ENCODE data around the gene NXN. TPM values are rescaled to one million over a fixed set of nuclear protein-coding genes. Genes with fewer than 3 reads are reported as not detected.

The NXN gene
- total RNA-seq, 3 donors from 2014 or later = 0.18 to 0.49 (median 0.18) TPM

GRCh38 chr17:897970-898619 lies 81.5 kb downstream of the NXN start:
- H3K9me3 Mint-ChIP-seq = no peaks in the 10 kb centered on the region
- no peak overlapping the region for H3K4me3 Mint-ChIP-seq
- ATAC-seq (no peak), DNase-seq (no peak)
- H3K27me3 Mint-ChIP-seq (ENCODE audit: low read depth) = peaks cover 61% of the 10 kb centered on the region
- H3K4me1 Mint-ChIP-seq (ENCODE audit: low read depth) = no peaks in the 10 kb centered on the region
- H3K36me3 Mint-ChIP-seq (ENCODE audit: insufficient read depth) = no peaks in the 10 kb centered on the region

- H3K36me3 Mint-ChIP-seq (ENCODE audit: insufficient read depth) = no peaks in the 10 kb centered on the region
- no peak overlapping the region for H3K4me3 Mint-ChIP-seq
- H3K9me3 Mint-ChIP-seq = no peaks in the 10 kb centered on the region
- no peak for ATAC-seq
- DNase-seq = no peak
- peaks cover 54% of the 10 kb centered on the region for H3K27me3 Mint-ChIP-seq (ENCODE audit: low read depth)
- no peaks in the 10 kb centered on the region for H3K4me1 Mint-ChIP-seq (ENCODE audit: low read depth)
Observed at GRCh38 chr17:896953-897661, 82.5 kb downstream of the NXN start.

- no peaks in the 10 kb centered on the region for H3K9me3 Mint-ChIP-seq
- peaks cover 49% of the 10 kb centered on the region for H3K27me3 Mint-ChIP-seq (ENCODE audit: low read depth)
- ATAC-seq = no peak
- H3K36me3 Mint-ChIP-seq (ENCODE audit: insufficient read depth) = no peaks in the 10 kb centered on the region
- no peak for DNase-seq
- no peaks in the 10 kb centered on the region for H3K4me1 Mint-ChIP-seq (ENCODE audit: low read depth)
- no peak overlapping the region for H3K4me3 Mint-ChIP-seq
Observed at GRCh38 chr17:896454-896853, 83.1 kb downstream of the NXN start.

- DNase-seq (no peak), ATAC-seq (no peak)
- H3K4me3 Mint-ChIP-seq = no peak overlapping the region
- H3K36me3 Mint-ChIP-seq (ENCODE audit: insufficient read depth) = no peaks in the 10 kb centered on the region
- H3K27me3 Mint-ChIP-seq (ENCODE audit: low read depth) = peaks cover 39% of the 10 kb centered on the region
- H3K4me1 Mint-ChIP-seq (ENCODE audit: low read depth) = peaks cover 4% of the 10 kb centered on the region
- H3K9me3 Mint-ChIP-seq = no peaks in the 10 kb centered on the region
Observed at GRCh38 chr17:892958-893357, 86.6 kb downstream of the NXN start.

GRCh38 chr17:888998-889441 lies 90.6 kb downstream of the NXN start:
- H3K36me3 Mint-ChIP-seq (ENCODE audit: insufficient read depth) = no peaks in the 10 kb centered on the region
- peaks cover 4% of the 10 kb centered on the region for H3K4me1 Mint-ChIP-seq (ENCODE audit: low read depth)
- no peak overlapping the region for H3K4me3 Mint-ChIP-seq
- DNase-seq (no peak), ATAC-seq (peak; percentile 73 to 92)
- no peaks in the 10 kb centered on the region for H3K9me3 Mint-ChIP-seq
- peaks cover 34% of the 10 kb centered on the region for H3K27me3 Mint-ChIP-seq (ENCODE audit: low read depth)

GRCh38 chr17:887551-888209 lies 91.9 kb downstream of the NXN start:
- Mint-ChIP-seq H3K36me3 (ENCODE audit: insufficient read depth) (no peaks in the 10 kb centered on the region), H3K4me1 (ENCODE audit: low read depth) (peaks cover 4% of the 10 kb centered on the region), H3K27me3 (ENCODE audit: low read depth) (peaks cover 40% of the 10 kb centered on the region), H3K9me3 (no peaks in the 10 kb centered on the region), H3K4me3 (no peak overlapping the region)
- no peak for DNase-seq
- no peak for ATAC-seq

- Mint-ChIP-seq H3K4me3 (no peak overlapping the region), H3K27me3 (ENCODE audit: low read depth) (peaks cover 39% of the 10 kb centered on the region), H3K9me3 (no peaks in the 10 kb centered on the region), H3K36me3 (ENCODE audit: insufficient read depth) (no peaks in the 10 kb centered on the region), H3K4me1 (ENCODE audit: low read depth) (peaks cover 4% of the 10 kb centered on the region)
- ATAC-seq = no peak
- no peak for DNase-seq
Observed at GRCh38 chr17:885971-886571, 93.5 kb downstream of the NXN start.

GRCh38 chr17:883586-883962 lies 96.0 kb downstream of the NXN start:
- H3K36me3 Mint-ChIP-seq (ENCODE audit: insufficient read depth) = no peaks in the 10 kb centered on the region
- no peaks in the 10 kb centered on the region for H3K9me3 Mint-ChIP-seq
- DNase-seq (no peak), ATAC-seq (no peak)
- peaks cover 32% of the 10 kb centered on the region for H3K27me3 Mint-ChIP-seq (ENCODE audit: low read depth)
- H3K4me1 Mint-ChIP-seq (ENCODE audit: low read depth) = peaks cover 5% of the 10 kb centered on the region
- no peak overlapping the region for H3K4me3 Mint-ChIP-seq

- Mint-ChIP-seq H3K4me3 (no peak overlapping the region), H3K36me3 (ENCODE audit: insufficient read depth) (no peaks in the 10 kb centered on the region), H3K27me3 (ENCODE audit: low read depth) (peaks cover 33% of the 10 kb centered on the region), H3K4me1 (ENCODE audit: low read depth) (peaks cover 5% of the 10 kb centered on the region), H3K9me3 (no peaks in the 10 kb centered on the region)
- DNase-seq = no peak
- ATAC-seq = no peak
Observed at GRCh38 chr17:882827-883585, 96.6 kb downstream of the NXN start.

GRCh38 chr17:881778-882177 lies 97.8 kb downstream of the NXN start:
- Mint-ChIP-seq H3K4me1 (ENCODE audit: low read depth) (peaks cover 5% of the 10 kb centered on the region), H3K36me3 (ENCODE audit: insufficient read depth) (no peaks in the 10 kb centered on the region), H3K4me3 (no peak overlapping the region)

GRCh38 chr17:880443-881269 lies 98.9 kb downstream of the NXN start:
- Mint-ChIP-seq H3K27me3 (ENCODE audit: low read depth) (peaks cover 39% of the 10 kb centered on the region), H3K4me1 (ENCODE audit: low read depth) (peaks cover 11% of the 10 kb centered on the region), H3K4me3 (no peak overlapping the region), H3K9me3 (no peaks in the 10 kb centered on the region), H3K36me3 (ENCODE audit: insufficient read depth) (no peaks in the 10 kb centered on the region)
- ATAC-seq = no peak
- DNase-seq = no peak

More at GRCh38 chr17:881778-882177, 97.8 kb downstream of the NXN start:
- Mint-ChIP-seq H3K9me3 (no peaks in the 10 kb centered on the region), H3K27me3 (ENCODE audit: low read depth) (peaks cover 35% of the 10 kb centered on the region)
- DNase-seq (no peak), ATAC-seq (no peak)

- Mint-ChIP-seq H3K9me3 (no peaks in the 10 kb centered on the region), H3K4me1 (ENCODE audit: low read depth) (peaks cover 11% of the 10 kb centered on the region), H3K4me3 (no peak overlapping the region), H3K27me3 (ENCODE audit: low read depth) (peaks cover 42% of the 10 kb centered on the region), H3K36me3 (ENCODE audit: insufficient read depth) (no peaks in the 10 kb centered on the region)
- ATAC-seq (peak; percentile 72 to 77), DNase-seq (peak; percentile 53)
Observed at GRCh38 chr17:879546-880442, 99.8 kb downstream of the NXN start.

Measured in activated T-cell treated with anti-CD3 and anti-CD28 coated beads, Interleukin-2, amount 50 U/mL, for 4 hours (primary cell).